H9 (cell line): ENCODE data around the gene CDC25C. TPM values are rescaled to one million over a fixed set of nuclear protein-coding genes. Genes with fewer than 3 reads are reported as not detected.

Source experiments
- DNase-seq: peaks from one replicate; pipeline ENCODE4 v3.0.0-alpha.2; 2017
- H2AFZ ChIP-seq: one replicate; pipeline ENCODE4 v1.6.1; 2013; ENCODE audit warnings: mild to moderate bottlenecking, low read length, control low read depth, moderate library complexity
- H2AK5ac ChIP-seq: 2 replicates; pipeline ENCODE4 v1.6.1; 2013; ENCODE audit warnings: low read length, control low read depth, mixed read lengths; ENCODE audit not compliant: insufficient read length
- H2BK120ac ChIP-seq: one replicate; pipeline ENCODE4 v1.6.1; 2013; ENCODE audit warnings: low read depth, mild to moderate bottlenecking, low read length, control low read depth, inconsistent platforms; ENCODE audit not compliant: poor library complexity, severe bottlenecking
- H2BK12ac ChIP-seq: 2 replicates; pipeline ENCODE4 v1.6.1; 2013; ENCODE audit warnings: low read length, control low read depth, mixed read lengths, low read depth; ENCODE audit not compliant: insufficient read length
- H2BK15ac ChIP-seq: 2 replicates; pipeline ENCODE4 v1.6.1; 2013; ENCODE audit warnings: low read depth, low read length, control low read depth
- H2BK20ac ChIP-seq: one replicate; pipeline ENCODE4 v1.6.1; 2013; ENCODE audit warnings: low read depth, mild to moderate bottlenecking, low read length, control low read depth, inconsistent platforms; ENCODE audit not compliant: poor library complexity, severe bottlenecking
- H2BK5ac ChIP-seq: 2 replicates; pipeline ENCODE4 v1.6.1; 2013; ENCODE audit warnings: low read length, control low read depth, mixed read lengths; ENCODE audit not compliant: insufficient read length
- H3K14ac ChIP-seq: 2 replicates; pipeline ENCODE4 v1.6.1; 2013; ENCODE audit warnings: low read length, control low read depth; ENCODE audit not compliant: insufficient read depth
- H3K18ac ChIP-seq: 2 replicates; pipeline ENCODE4 v1.6.1; 2013; ENCODE audit warnings: low read depth, mild to moderate bottlenecking, mixed read lengths, low read length, control low read depth; ENCODE audit not compliant: insufficient read length
- H3K23ac ChIP-seq: 2 replicates; pipeline ENCODE4 v1.6.1; 2013; ENCODE audit warnings: low read length, control low read depth, mixed read lengths, low read depth; ENCODE audit not compliant: insufficient read length
- H3K23me2 ChIP-seq: 2 replicates; pipeline ENCODE4 v1.6.1; 2013; ENCODE audit warnings: low read depth, mild to moderate bottlenecking, mixed read lengths, low read length, control low read depth; ENCODE audit not compliant: insufficient read length, poor library complexity, severe bottlenecking
- H3K27ac ChIP-seq: 2 replicates; pipeline ENCODE4 v1.5.1; 2013; ENCODE audit warnings: low read length, control low read depth, mixed read lengths, low read depth; ENCODE audit not compliant: insufficient read length
- H3K27me3 ChIP-seq: 2 replicates; pipeline ENCODE4 v1.6.1; 2013; ENCODE audit warnings: low read length, control low read depth, inconsistent platforms; ENCODE audit not compliant: insufficient read depth
- H3K4ac ChIP-seq: 2 replicates; pipeline ENCODE4 v1.6.1; 2013; ENCODE audit warnings: low read depth, mild to moderate bottlenecking, control low read depth, inconsistent platforms, low read length, moderate library complexity
- H3K4me1 ChIP-seq: 2 replicates; pipeline ENCODE4 v1.6.1; 2013; ENCODE audit warnings: low read length, control low read depth, inconsistent platforms; ENCODE audit not compliant: insufficient read depth
- H3K4me2 ChIP-seq: 2 replicates; pipeline ENCODE4 v1.6.1; 2013; ENCODE audit warnings: low read length, control low read depth, mixed read lengths; ENCODE audit not compliant: insufficient read length, insufficient read depth
- H3K56ac ChIP-seq: 2 replicates; pipeline ENCODE4 v1.6.1; 2013; ENCODE audit warnings: low read depth, mild to moderate bottlenecking, mixed read lengths, low read length, control low read depth; ENCODE audit not compliant: insufficient read length
- H3K79me1 ChIP-seq: 2 replicates; pipeline ENCODE4 v1.6.1; 2013; ENCODE audit warnings: low read depth, mild to moderate bottlenecking, moderate library complexity, low read length, control low read depth, inconsistent platforms; ENCODE audit not compliant: insufficient read depth, poor library complexity, severe bottlenecking
- H3K79me2 ChIP-seq: 2 replicates; pipeline ENCODE4 v1.6.1; 2013; ENCODE audit warnings: low read length, control low read depth, inconsistent platforms; ENCODE audit not compliant: insufficient read depth
- H3K9ac ChIP-seq: 2 replicates; pipeline ENCODE4 v1.6.1; 2013; ENCODE audit warnings: low read length, control low read depth, mixed read lengths; ENCODE audit not compliant: insufficient read length; ENCODE audit errors: extremely low read depth
- H3K9me3 ChIP-seq: one replicate; pipeline ENCODE4 v1.6.1; 2013; ENCODE audit warnings: low read depth, low read length, inconsistent platforms; ENCODE audit not compliant: control insufficient read depth
- H3T11ph ChIP-seq: one replicate; pipeline ENCODE4 v1.6.1; 2013; ENCODE audit warnings: mild to moderate bottlenecking, low read length, control low read depth, inconsistent platforms
- H4K20me1 ChIP-seq: one replicate; pipeline ENCODE4 v1.6.1; 2013; ENCODE audit not compliant: control insufficient read depth, insufficient read length, insufficient read depth
- H4K5ac ChIP-seq: 2 replicates; pipeline ENCODE4 v1.6.1; 2013; ENCODE audit warnings: low read depth, mild to moderate bottlenecking, mixed read lengths, low read length, control low read depth; ENCODE audit not compliant: insufficient read length
- H4K8ac ChIP-seq: replicated peaks from 2 replicates; pipeline ENCODE4 v1.6.1; 2013; ENCODE audit warnings: low read length, control low read depth, mixed read lengths, low read depth; ENCODE audit not compliant: insufficient read length
- H4K91ac ChIP-seq: 2 replicates; pipeline ENCODE4 v1.6.1; 2013; ENCODE audit warnings: low read depth, mild to moderate bottlenecking, moderate library complexity, mixed read lengths, low read length, control low read depth; ENCODE audit not compliant: insufficient read length
- H3K27ac Mint-ChIP-seq, 3 experiments: 2 replicates in 2 of 3; 3 replicates in 1 of 3; pipeline ENCODE4 v1.8.0; 2020 to 2021; ENCODE audit warnings: mixed read lengths in 3 of 3, mild to moderate bottlenecking in 1 of 3, moderate library complexity in 1 of 3
- H3K27me3 Mint-ChIP-seq: 2 replicates; pipeline ENCODE4 v1.8.0; 2021; ENCODE audit warnings: low read depth, mild to moderate bottlenecking, moderate library complexity, mixed read lengths
- H3K36me3 Mint-ChIP-seq, 3 experiments: 2 replicates in 2 of 3; 3 replicates in 1 of 3; pipeline ENCODE4 v1.8.0; 2020 to 2021; ENCODE audit warnings: low read depth in 3 of 3, mixed read lengths in 3 of 3; ENCODE audit not compliant: insufficient read depth in 1 of 3
- H3K4me1 Mint-ChIP-seq, 2 experiments: 2 replicates each; pipeline ENCODE4 v1.8.0; 2020; ENCODE audit warnings: mixed read lengths in 2 of 2
- H3K4me3 Mint-ChIP-seq, 2 experiments: 2 replicates in 1 of 2; 3 replicates in 1 of 2; pipeline ENCODE4 v1.8.0; 2020 to 2021; ENCODE audit warnings: mild to moderate bottlenecking in 2 of 2, mixed read lengths in 2 of 2, moderate library complexity in 1 of 2
- H3K9me3 Mint-ChIP-seq, 2 experiments: 2 replicates in 1 of 2; 3 replicates in 1 of 2; pipeline ENCODE4 v1.8.0; 2020; ENCODE audit warnings: mild to moderate bottlenecking in 2 of 2, mixed read lengths in 2 of 2, moderate library complexity in 1 of 2
- total RNA-seq: library from RNA; stranded (reverse); gene quantifications from 2 replicates; pipeline ENCODE4 v1.2.1, GENCODE V29; 2021
- TF ChIP-seq, protein P1 (sequence below): fragments of 200-600 bp; sonication (generic); conservative IDR thresholded peaks from 3 replicates; pipeline ENCODE4 v1.8.0; 2021; ENCODE audit warnings: antibody characterized with exemption, mild to moderate bottlenecking

CDC25C gene
- total RNA-seq, 1 experiment from 2014 or later: 22.8 TPM

DNA sequence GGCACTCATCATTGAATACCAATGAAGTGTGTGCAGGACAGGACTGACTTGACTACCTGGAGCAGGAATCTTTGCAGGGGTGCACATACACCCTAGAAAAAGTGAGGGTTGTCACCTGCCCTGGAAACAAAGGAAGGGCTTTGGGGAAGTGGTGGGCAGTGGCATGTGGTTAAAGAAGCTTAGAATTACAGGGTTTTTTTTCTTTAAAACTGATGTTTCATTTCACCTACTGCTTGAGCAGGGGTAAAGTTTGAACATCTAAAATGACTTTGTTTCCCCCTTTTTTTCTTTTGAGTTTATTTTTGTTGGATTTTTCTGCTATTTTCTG is 18.9 kb upstream of the CDC25C start:
- Histone ChIP-seq H3K79me2 (peaks cover 17% of the 10 kb centered on the region; the same call in 1 of the 2 replicates), H2BK5ac (no peak overlapping the region), H3K4ac (no peak overlapping the region), H3K18ac (no peak overlapping the region), H3K4me2 (no peak overlapping the region), H3K4me1 (peaks cover 6% of the 10 kb centered on the region), H2BK120ac (no peak overlapping the region), H2BK20ac (no peak overlapping the region), H4K20me1 (no peaks in the 10 kb centered on the region), H3K14ac (no peak overlapping the region), H4K8ac (no peak overlapping the region), H2BK12ac (no peak overlapping the region), H2BK15ac (no peak overlapping the region), H3K23ac (no peak overlapping the region), H3K27me3 (no peaks in the 10 kb centered on the region), H3K23me2 (peaks cover 9% of the 10 kb centered on the region), H3K79me1 (no peaks in the 10 kb centered on the region), H3K9me3 (no peaks in the 10 kb centered on the region), H3K9ac (no peak overlapping the region), H2AFZ (no peak overlapping the region), H2AK5ac (no peak overlapping the region), H4K5ac (no peak overlapping the region), H4K91ac (no peak overlapping the region), H3K56ac (no peak overlapping the region), H3T11ph (no peak overlapping the region), H3K27ac (no peak overlapping the region)
- no peak for DNase-seq
- Mint-ChIP-seq H3K27ac (peak overlapping the region in 1 of 3 experiments; percentile 26; a peak in 2 of 7 replicates), H3K4me1 (peaks cover 23 to 25% of the 10 kb centered on the region in 2 experiments), H3K36me3 (peaks cover 26 to 54% (median 41%) of the 10 kb centered on the region in 3 experiments), H3K4me3 (no peak overlapping the region), H3K9me3 (peaks cover 0 to 4% of the 10 kb centered on the region in 2 experiments; a peak in 1 of 5 replicates), H3K27me3 (no peaks in the 10 kb centered on the region)
- TF ChIP-seq, protein P1, sequence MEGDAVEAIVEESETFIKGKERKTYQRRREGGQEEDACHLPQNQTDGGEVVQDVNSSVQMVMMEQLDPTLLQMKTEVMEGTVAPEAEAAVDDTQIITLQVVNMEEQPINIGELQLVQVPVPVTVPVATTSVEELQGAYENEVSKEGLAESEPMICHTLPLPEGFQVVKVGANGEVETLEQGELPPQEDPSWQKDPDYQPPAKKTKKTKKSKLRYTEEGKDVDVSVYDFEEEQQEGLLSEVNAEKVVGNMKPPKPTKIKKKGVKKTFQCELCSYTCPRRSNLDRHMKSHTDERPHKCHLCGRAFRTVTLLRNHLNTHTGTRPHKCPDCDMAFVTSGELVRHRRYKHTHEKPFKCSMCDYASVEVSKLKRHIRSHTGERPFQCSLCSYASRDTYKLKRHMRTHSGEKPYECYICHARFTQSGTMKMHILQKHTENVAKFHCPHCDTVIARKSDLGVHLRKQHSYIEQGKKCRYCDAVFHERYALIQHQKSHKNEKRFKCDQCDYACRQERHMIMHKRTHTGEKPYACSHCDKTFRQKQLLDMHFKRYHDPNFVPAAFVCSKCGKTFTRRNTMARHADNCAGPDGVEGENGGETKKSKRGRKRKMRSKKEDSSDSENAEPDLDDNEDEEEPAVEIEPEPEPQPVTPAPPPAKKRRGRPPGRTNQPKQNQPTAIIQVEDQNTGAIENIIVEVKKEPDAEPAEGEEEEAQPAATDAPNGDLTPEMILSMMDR: no peak
